ENCODE results near the gene CACNG3. TPM values are rescaled to one million over a fixed set of nuclear protein-coding genes. Genes with fewer than 3 reads are reported as not detected.

The CACNG3 gene
- total RNA-seq, 1 donor from 2014 or later, result not detected

DNA sequence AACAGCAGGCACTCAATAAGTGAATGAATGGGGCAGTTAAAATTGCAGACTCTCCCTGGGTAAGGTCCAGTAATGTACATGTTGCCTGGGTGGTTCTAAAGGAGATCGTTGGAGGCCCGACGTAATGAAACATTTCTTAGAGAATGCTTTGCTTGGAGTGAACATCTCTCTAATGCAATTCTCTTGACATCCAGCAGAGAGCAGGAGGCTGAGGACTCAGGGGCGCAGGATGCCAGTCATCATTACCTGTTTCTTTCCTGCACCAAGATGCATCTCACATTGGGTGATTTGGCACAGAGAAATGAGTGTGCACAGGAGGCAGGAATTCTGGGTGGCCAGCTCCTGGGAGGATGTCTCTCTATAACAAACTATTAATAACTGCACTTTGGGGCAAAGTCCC, 152.9 kb downstream of the CACNG3 start:
- TF ChIP-seq, protein P1, sequence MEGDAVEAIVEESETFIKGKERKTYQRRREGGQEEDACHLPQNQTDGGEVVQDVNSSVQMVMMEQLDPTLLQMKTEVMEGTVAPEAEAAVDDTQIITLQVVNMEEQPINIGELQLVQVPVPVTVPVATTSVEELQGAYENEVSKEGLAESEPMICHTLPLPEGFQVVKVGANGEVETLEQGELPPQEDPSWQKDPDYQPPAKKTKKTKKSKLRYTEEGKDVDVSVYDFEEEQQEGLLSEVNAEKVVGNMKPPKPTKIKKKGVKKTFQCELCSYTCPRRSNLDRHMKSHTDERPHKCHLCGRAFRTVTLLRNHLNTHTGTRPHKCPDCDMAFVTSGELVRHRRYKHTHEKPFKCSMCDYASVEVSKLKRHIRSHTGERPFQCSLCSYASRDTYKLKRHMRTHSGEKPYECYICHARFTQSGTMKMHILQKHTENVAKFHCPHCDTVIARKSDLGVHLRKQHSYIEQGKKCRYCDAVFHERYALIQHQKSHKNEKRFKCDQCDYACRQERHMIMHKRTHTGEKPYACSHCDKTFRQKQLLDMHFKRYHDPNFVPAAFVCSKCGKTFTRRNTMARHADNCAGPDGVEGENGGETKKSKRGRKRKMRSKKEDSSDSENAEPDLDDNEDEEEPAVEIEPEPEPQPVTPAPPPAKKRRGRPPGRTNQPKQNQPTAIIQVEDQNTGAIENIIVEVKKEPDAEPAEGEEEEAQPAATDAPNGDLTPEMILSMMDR (IDR thresholded peaks at IDR 0.05; ENCODE audit: unreplicated experiment), result no peak
- Mint-ChIP-seq H3K36me3 (ENCODE audit: low read depth, unreplicated experiment) (no peaks in the 10 kb centered on the region), H3K9me3 (ENCODE audit: unreplicated experiment) (no peaks in the 10 kb centered on the region), H3K27me3 (ENCODE audit: unreplicated experiment) (no peaks in the 10 kb centered on the region), H3K4me1 (ENCODE audit: unreplicated experiment) (no peaks in the 10 kb centered on the region), H3K27ac (ENCODE audit: unreplicated experiment) (no peak overlapping the region), H3K4me3 (ENCODE audit: unreplicated experiment) (no peak overlapping the region)
- no peak for DNase-seq (ENCODE audit: low spot score)

All from endothelial cell (in vitro differentiated cells).